H9 (cell line): Measurements from ENCODE around the gene NOTCH1. TPM values are rescaled to one million over a fixed set of nuclear protein-coding genes. Genes with fewer than 3 reads are reported as not detected.

Source experiments
- DNase-seq: peaks from one replicate; pipeline ENCODE4 v3.0.0-alpha.2; 2017
- H2AFZ ChIP-seq: one replicate; pipeline ENCODE4 v1.6.1; 2013; ENCODE audit warnings: mild to moderate bottlenecking, low read length, control low read depth, moderate library complexity
- H2AK5ac ChIP-seq: 2 replicates; pipeline ENCODE4 v1.6.1; 2013; ENCODE audit warnings: low read length, control low read depth, mixed read lengths; ENCODE audit not compliant: insufficient read length
- H2BK120ac ChIP-seq: one replicate; pipeline ENCODE4 v1.6.1; 2013; ENCODE audit warnings: low read depth, mild to moderate bottlenecking, low read length, control low read depth, inconsistent platforms; ENCODE audit not compliant: poor library complexity, severe bottlenecking
- H2BK12ac ChIP-seq: 2 replicates; pipeline ENCODE4 v1.6.1; 2013; ENCODE audit warnings: low read length, control low read depth, mixed read lengths, low read depth; ENCODE audit not compliant: insufficient read length
- H2BK15ac ChIP-seq: 2 replicates; pipeline ENCODE4 v1.6.1; 2013; ENCODE audit warnings: low read depth, low read length, control low read depth
- H2BK20ac ChIP-seq: one replicate; pipeline ENCODE4 v1.6.1; 2013; ENCODE audit warnings: low read depth, mild to moderate bottlenecking, low read length, control low read depth, inconsistent platforms; ENCODE audit not compliant: poor library complexity, severe bottlenecking
- H2BK5ac ChIP-seq: 2 replicates; pipeline ENCODE4 v1.6.1; 2013; ENCODE audit warnings: low read length, control low read depth, mixed read lengths; ENCODE audit not compliant: insufficient read length
- H3K14ac ChIP-seq: 2 replicates; pipeline ENCODE4 v1.6.1; 2013; ENCODE audit warnings: low read length, control low read depth; ENCODE audit not compliant: insufficient read depth
- H3K18ac ChIP-seq: 2 replicates; pipeline ENCODE4 v1.6.1; 2013; ENCODE audit warnings: low read depth, mild to moderate bottlenecking, mixed read lengths, low read length, control low read depth; ENCODE audit not compliant: insufficient read length
- H3K23ac ChIP-seq: 2 replicates; pipeline ENCODE4 v1.6.1; 2013; ENCODE audit warnings: low read length, control low read depth, mixed read lengths, low read depth; ENCODE audit not compliant: insufficient read length
- H3K23me2 ChIP-seq: 2 replicates; pipeline ENCODE4 v1.6.1; 2013; ENCODE audit warnings: low read depth, mild to moderate bottlenecking, mixed read lengths, low read length, control low read depth; ENCODE audit not compliant: insufficient read length, poor library complexity, severe bottlenecking
- H3K27ac ChIP-seq: 2 replicates; pipeline ENCODE4 v1.5.1; 2013; ENCODE audit warnings: low read length, control low read depth, mixed read lengths, low read depth; ENCODE audit not compliant: insufficient read length
- H3K27me3 ChIP-seq: 2 replicates; pipeline ENCODE4 v1.6.1; 2013; ENCODE audit warnings: low read length, control low read depth, inconsistent platforms; ENCODE audit not compliant: insufficient read depth
- H3K4ac ChIP-seq: 2 replicates; pipeline ENCODE4 v1.6.1; 2013; ENCODE audit warnings: low read depth, mild to moderate bottlenecking, control low read depth, inconsistent platforms, low read length, moderate library complexity
- H3K4me1 ChIP-seq: 2 replicates; pipeline ENCODE4 v1.6.1; 2013; ENCODE audit warnings: low read length, control low read depth, inconsistent platforms; ENCODE audit not compliant: insufficient read depth
- H3K4me2 ChIP-seq: 2 replicates; pipeline ENCODE4 v1.6.1; 2013; ENCODE audit warnings: low read length, control low read depth, mixed read lengths; ENCODE audit not compliant: insufficient read length, insufficient read depth
- H3K56ac ChIP-seq: 2 replicates; pipeline ENCODE4 v1.6.1; 2013; ENCODE audit warnings: low read depth, mild to moderate bottlenecking, mixed read lengths, low read length, control low read depth; ENCODE audit not compliant: insufficient read length
- H3K79me1 ChIP-seq: 2 replicates; pipeline ENCODE4 v1.6.1; 2013; ENCODE audit warnings: low read depth, mild to moderate bottlenecking, moderate library complexity, low read length, control low read depth, inconsistent platforms; ENCODE audit not compliant: insufficient read depth, poor library complexity, severe bottlenecking
- H3K79me2 ChIP-seq: 2 replicates; pipeline ENCODE4 v1.6.1; 2013; ENCODE audit warnings: low read length, control low read depth, inconsistent platforms; ENCODE audit not compliant: insufficient read depth
- H3K9ac ChIP-seq: 2 replicates; pipeline ENCODE4 v1.6.1; 2013; ENCODE audit warnings: low read length, control low read depth, mixed read lengths; ENCODE audit not compliant: insufficient read length; ENCODE audit errors: extremely low read depth
- H3K9me3 ChIP-seq: one replicate; pipeline ENCODE4 v1.6.1; 2013; ENCODE audit warnings: low read depth, low read length, inconsistent platforms; ENCODE audit not compliant: control insufficient read depth
- H3T11ph ChIP-seq: one replicate; pipeline ENCODE4 v1.6.1; 2013; ENCODE audit warnings: mild to moderate bottlenecking, low read length, control low read depth, inconsistent platforms
- H4K20me1 ChIP-seq: one replicate; pipeline ENCODE4 v1.6.1; 2013; ENCODE audit not compliant: control insufficient read depth, insufficient read length, insufficient read depth
- H4K5ac ChIP-seq: 2 replicates; pipeline ENCODE4 v1.6.1; 2013; ENCODE audit warnings: low read depth, mild to moderate bottlenecking, mixed read lengths, low read length, control low read depth; ENCODE audit not compliant: insufficient read length
- H4K8ac ChIP-seq: replicated peaks from 2 replicates; pipeline ENCODE4 v1.6.1; 2013; ENCODE audit warnings: low read length, control low read depth, mixed read lengths, low read depth; ENCODE audit not compliant: insufficient read length
- H4K91ac ChIP-seq: 2 replicates; pipeline ENCODE4 v1.6.1; 2013; ENCODE audit warnings: low read depth, mild to moderate bottlenecking, moderate library complexity, mixed read lengths, low read length, control low read depth; ENCODE audit not compliant: insufficient read length
- H3K27ac Mint-ChIP-seq, 3 experiments: 2 replicates in 2 of 3; 3 replicates in 1 of 3; pipeline ENCODE4 v1.8.0; 2020 to 2021; ENCODE audit warnings: mixed read lengths in 3 of 3, mild to moderate bottlenecking in 1 of 3, moderate library complexity in 1 of 3
- H3K27me3 Mint-ChIP-seq: 2 replicates; pipeline ENCODE4 v1.8.0; 2021; ENCODE audit warnings: low read depth, mild to moderate bottlenecking, moderate library complexity, mixed read lengths
- H3K36me3 Mint-ChIP-seq, 3 experiments: 2 replicates in 2 of 3; 3 replicates in 1 of 3; pipeline ENCODE4 v1.8.0; 2020 to 2021; ENCODE audit warnings: low read depth in 3 of 3, mixed read lengths in 3 of 3; ENCODE audit not compliant: insufficient read depth in 1 of 3
- H3K4me1 Mint-ChIP-seq, 2 experiments: 2 replicates each; pipeline ENCODE4 v1.8.0; 2020; ENCODE audit warnings: mixed read lengths in 2 of 2
- H3K4me3 Mint-ChIP-seq, 2 experiments: 2 replicates in 1 of 2; 3 replicates in 1 of 2; pipeline ENCODE4 v1.8.0; 2020 to 2021; ENCODE audit warnings: mild to moderate bottlenecking in 2 of 2, mixed read lengths in 2 of 2, moderate library complexity in 1 of 2
- H3K9me3 Mint-ChIP-seq, 2 experiments: 2 replicates in 1 of 2; 3 replicates in 1 of 2; pipeline ENCODE4 v1.8.0; 2020; ENCODE audit warnings: mild to moderate bottlenecking in 2 of 2, mixed read lengths in 2 of 2, moderate library complexity in 1 of 2
- CTCF ChIP-seq: fragments of 200-600 bp; sonication (generic); conservative IDR thresholded peaks from 3 replicates; pipeline ENCODE4 v1.8.0; 2021; ENCODE audit warnings: antibody characterized with exemption, mild to moderate bottlenecking
- WGBS: extraction: QIAGEN DNeasy Blood & Tissue Kit; methylation state at CpG from one replicate; pipeline ENCODE4 v1.1.7; 2013; ENCODE audit warnings: missing lambda C conversion rate, low lambda C conversion rate, mixed read lengths; ENCODE audit not compliant: insufficient read length; ENCODE audit errors: extremely low coverage; 5-methylcytosine and 5-hydroxymethylcytosine counted together
- total RNA-seq: library from RNA; stranded (reverse); gene quantifications from 2 replicates; pipeline ENCODE4 v1.2.1, GENCODE V29; 2021

NOTCH1 gene
- total RNA-seq, 1 experiment from 2014 or later: 71.6 TPM

GRCh38 chr9:136482046-136482792 lies 63.6 kb downstream of the NOTCH1 start:
- H3K14ac ChIP-seq: peak overlapping the region; percentile 86; the same call in 1 of the 2 replicates
- H3K4me3 Mint-ChIP-seq: peak overlapping the region; percentile 93 to 96

More at GRCh38 chr9:136482046-136482792, 63.6 kb downstream of the NOTCH1 start:
- H2BK12ac ChIP-seq: no peak overlapping the region
- H4K8ac ChIP-seq: no peak overlapping the region
- H4K5ac ChIP-seq: no peak overlapping the region
- Mint-ChIP-seq H3K9me3 (no peaks in the 10 kb centered on the region), H3K27ac (peak overlapping the region; percentile 84 to 98 (median 97); a peak in 6 of 7 replicates), H3K27me3 (no peaks in the 10 kb centered on the region), H3K4me1 (peaks cover 8 to 14% of the 10 kb centered on the region in 2 experiments), H3K36me3 (peaks cover 8 to 22% (median 19%) of the 10 kb centered on the region in 3 experiments; a peak in 6 of 7 replicates)
- H3T11ph ChIP-seq: peak overlapping the region; percentile 59
- H2BK15ac ChIP-seq: no peak overlapping the region
- WGBS: no CpG with 5 or more reads among the region's 39 CpGs
- no peak overlapping the region for H2AK5ac ChIP-seq
- H3K79me2 ChIP-seq: peaks cover 38% of the 10 kb centered on the region
- peak overlapping the region; percentile 34 for H3K27ac ChIP-seq
- no peak overlapping the region; the same call in 1 of the 2 replicates for H3K4ac ChIP-seq
- H3K23ac ChIP-seq: no peak overlapping the region
- H3K56ac ChIP-seq: no peak overlapping the region
- peaks cover 3% of the 10 kb centered on the region; the same call in 1 of the 2 replicates for H3K4me1 ChIP-seq
- H3K4me2 ChIP-seq: peak overlapping the region; percentile 94
- peak overlapping the region; percentile 97 for H3K9ac ChIP-seq
- H2BK120ac ChIP-seq: peak overlapping the region; percentile 71
- no peak overlapping the region for H2BK5ac ChIP-seq
- DNase-seq: no peak
- H3K79me1 ChIP-seq: peaks cover 4% of the 10 kb centered on the region
- no peak for TF ChIP-seq CTCF
- H2AFZ ChIP-seq: no peak overlapping the region
- H3K9me3 ChIP-seq: no peaks in the 10 kb centered on the region
- H2BK20ac ChIP-seq: peak overlapping the region; percentile 90
- peaks cover 2% of the 10 kb centered on the region for H4K20me1 ChIP-seq
- H3K27me3 ChIP-seq: no peaks in the 10 kb centered on the region
- H4K91ac ChIP-seq: no peak overlapping the region
- peak overlapping the region; percentile 86 for H3K18ac ChIP-seq
- H3K23me2 ChIP-seq: peaks cover 11% of the 10 kb centered on the region
